Measurements from ENCODE around the gene PRXL2A.

Gene PRXL2A

DNA sequence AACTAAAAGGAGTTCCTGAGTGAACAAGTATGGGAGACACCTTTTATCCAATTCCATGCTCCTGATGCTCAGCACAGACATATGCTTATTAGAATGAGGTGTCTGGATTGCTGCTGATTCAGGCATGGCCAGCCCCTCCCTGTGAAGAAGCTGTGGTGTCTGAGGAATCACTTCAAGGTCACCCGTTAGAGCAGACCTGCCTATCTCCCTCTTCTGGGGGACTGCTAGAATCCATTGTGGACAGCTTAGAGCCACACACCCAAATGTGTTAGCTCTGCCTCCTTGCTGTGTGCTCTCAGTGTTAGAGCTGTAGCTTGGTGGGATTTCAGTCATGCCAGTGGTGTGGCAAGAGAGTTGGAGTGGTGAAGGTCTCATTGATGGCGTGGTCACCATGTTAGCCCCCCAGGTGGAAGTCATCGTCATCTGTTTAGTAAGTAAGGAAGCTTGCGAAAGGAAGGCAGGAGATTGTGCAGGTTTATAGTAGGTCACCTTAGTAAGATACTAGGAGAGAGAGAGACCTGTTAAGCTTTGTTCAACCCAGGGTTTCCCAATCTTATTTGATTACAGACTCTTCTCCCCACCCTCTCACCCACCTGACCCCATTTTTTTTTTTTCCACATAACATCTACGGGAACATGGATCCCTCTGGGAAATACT lies 12.8 kb downstream of the PRXL2A start:
- Histone ChIP-seq H3K4me1 (ENCODE audit: control insufficient read depth, insufficient read depth, low read length) (0 out of 2 replicates have a peak, but pooled peaks cover 2% of the 10 kb centered on the region), H3K9me3 (ENCODE audit: control insufficient read depth, insufficient read depth, low read length) (no peaks in the 10 kb centered on the region), H3K27ac (ENCODE audit: low read length) (no peak overlapping the region), H3K27me3 (ENCODE audit: control insufficient read depth, insufficient read depth, low read length) (no peaks in the 10 kb centered on the region), H3K36me3 (ENCODE audit: control insufficient read depth, insufficient read depth, low read length) (peaks cover 10% of the 10 kb centered on the region; the same call in 1 of the 2 replicates), H3K4me3 (ENCODE audit: low read length) (no peak overlapping the region)
- WGBS (ENCODE audit: insufficient coverage, insufficient read length), result no CpG with 5 or more reads among the region's 5 CpGs
- DNase-seq (ENCODE audit: low read depth, low spot score), result no peak

DNA sequence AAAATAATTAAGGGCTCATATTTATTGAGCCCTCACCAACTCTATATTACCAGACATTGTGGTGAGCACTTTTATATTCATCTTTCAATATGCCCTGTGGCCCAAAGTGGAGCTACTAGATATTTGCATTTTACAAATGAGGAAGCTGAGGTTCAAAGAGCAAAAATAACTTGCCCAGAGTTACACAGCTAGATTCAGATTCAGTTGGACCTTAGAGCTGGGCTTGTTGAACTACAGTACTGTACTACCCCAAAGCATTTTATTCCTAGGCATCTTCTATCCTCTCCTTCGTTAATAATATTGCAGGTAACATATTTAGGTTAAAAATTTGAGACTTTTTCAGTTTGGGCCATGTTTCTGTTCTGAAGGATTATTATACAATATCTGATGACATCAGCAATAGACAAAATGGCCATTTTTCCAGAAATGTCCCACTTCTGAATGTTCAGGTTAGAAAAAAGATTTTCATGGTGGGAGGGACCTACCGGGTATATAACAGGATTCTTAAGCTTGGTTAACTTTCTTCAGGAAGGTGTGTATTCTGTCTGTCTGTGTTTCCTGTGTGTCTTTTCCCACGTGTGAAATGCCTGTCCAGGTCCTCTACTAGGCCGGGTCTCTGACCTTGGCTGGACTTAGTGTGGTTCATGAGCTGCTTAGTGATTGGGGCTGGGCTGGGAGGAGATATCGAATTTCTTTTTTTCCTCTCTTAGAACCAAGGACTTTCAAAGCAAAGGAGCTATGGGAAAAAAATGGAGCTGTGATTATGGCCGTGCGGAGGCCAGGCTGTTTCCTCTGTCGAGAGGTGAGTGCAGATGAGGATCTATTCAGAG lies 13.6 kb downstream of the PRXL2A start:
- Histone ChIP-seq H3K27ac (ENCODE audit: low read length) (no peak overlapping the region), H3K4me3 (ENCODE audit: low read length) (no peak overlapping the region), H3K27me3 (ENCODE audit: control insufficient read depth, insufficient read depth, low read length) (no peaks in the 10 kb centered on the region), H3K9me3 (ENCODE audit: control insufficient read depth, insufficient read depth, low read length) (no peaks in the 10 kb centered on the region), H3K4me1 (ENCODE audit: control insufficient read depth, insufficient read depth, low read length) (0 out of 2 replicates have a peak, but pooled peaks cover 2% of the 10 kb centered on the region), H3K36me3 (ENCODE audit: control insufficient read depth, insufficient read depth, low read length) (peaks cover 10% of the 10 kb centered on the region; the same call in 1 of the 2 replicates)
- WGBS (ENCODE audit: insufficient coverage, insufficient read length), result no CpG with 5 or more reads among the region's 8 CpGs
- no peak for DNase-seq (ENCODE audit: low read depth, low spot score)

DNA sequence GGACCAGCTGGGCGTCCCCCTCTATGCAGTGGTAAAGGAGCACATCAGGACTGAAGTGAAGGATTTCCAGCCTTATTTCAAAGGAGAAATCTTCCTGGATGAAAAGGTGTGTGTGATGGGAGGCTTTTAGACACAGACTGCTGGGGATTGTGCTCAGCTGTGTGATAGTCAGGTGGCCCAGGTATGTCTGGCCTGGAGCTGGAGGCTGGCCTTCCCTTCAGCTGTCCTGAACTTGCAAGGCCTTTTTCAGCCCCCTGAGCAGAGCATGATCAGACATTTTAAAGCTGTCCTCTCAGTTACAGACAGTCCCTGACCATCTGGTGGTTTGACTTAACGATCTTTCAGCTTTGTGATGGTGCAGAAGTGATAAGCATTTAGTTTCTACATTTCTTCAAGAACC lies 17.6 kb downstream of the PRXL2A start:
- Histone ChIP-seq H3K9me3 (ENCODE audit: control insufficient read depth, insufficient read depth, low read length) (no peaks in the 10 kb centered on the region), H3K4me1 (ENCODE audit: control insufficient read depth, insufficient read depth, low read length) (no peaks in the 10 kb centered on the region), H3K27ac (ENCODE audit: low read length) (no peak overlapping the region), H3K4me3 (ENCODE audit: low read length) (no peak overlapping the region), H3K36me3 (ENCODE audit: control insufficient read depth, insufficient read depth, low read length) (peaks cover 13% of the 10 kb centered on the region; the same call in 1 of the 2 replicates), H3K27me3 (ENCODE audit: control insufficient read depth, insufficient read depth, low read length) (no peaks in the 10 kb centered on the region)
- WGBS (ENCODE audit: insufficient coverage, insufficient read length), result no CpG with 5 or more reads among the region's 2 CpGs
- DNase-seq (ENCODE audit: low read depth, low spot score), result no peak

DNA sequence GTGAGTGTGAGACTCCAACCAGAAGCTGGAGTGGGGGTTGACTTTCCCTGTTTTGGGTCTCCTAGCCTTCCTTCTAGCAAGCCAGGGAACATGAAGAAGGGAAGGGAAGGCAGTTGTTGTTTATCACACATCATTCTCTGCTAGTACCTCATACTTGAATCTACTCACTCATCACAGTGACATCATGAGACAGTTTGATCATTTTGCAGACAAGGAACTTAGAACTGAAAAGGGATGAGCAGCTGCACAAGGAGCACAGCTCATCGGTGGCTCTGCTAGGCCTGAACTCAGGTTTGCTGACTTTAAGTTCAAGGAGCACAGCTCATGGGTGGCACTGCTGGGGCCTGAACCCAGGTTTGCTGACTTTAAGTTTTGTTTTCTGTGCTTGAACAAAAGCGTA lies 19.2 kb downstream of the PRXL2A start:
- H3K36me3 ChIP-seq (ENCODE audit: control insufficient read depth, insufficient read depth, low read length), result peaks cover 12% of the 10 kb centered on the region; the same call in 1 of the 2 replicates
- H3K4me3 ChIP-seq (ENCODE audit: low read length), result no peak overlapping the region
- H3K9me3 ChIP-seq (ENCODE audit: control insufficient read depth, insufficient read depth, low read length), result no peaks in the 10 kb centered on the region
- H3K27me3 ChIP-seq (ENCODE audit: control insufficient read depth, insufficient read depth, low read length), result no peaks in the 10 kb centered on the region
- no peak overlapping the region for H3K27ac ChIP-seq (ENCODE audit: low read length)
- WGBS (ENCODE audit: insufficient coverage, insufficient read length), result no CpG with 5 or more reads among the region's 2 CpGs
- no peak for DNase-seq (ENCODE audit: low read depth, low spot score)
- no peaks in the 10 kb centered on the region for H3K4me1 ChIP-seq (ENCODE audit: control insufficient read depth, insufficient read depth, low read length)

DNA sequence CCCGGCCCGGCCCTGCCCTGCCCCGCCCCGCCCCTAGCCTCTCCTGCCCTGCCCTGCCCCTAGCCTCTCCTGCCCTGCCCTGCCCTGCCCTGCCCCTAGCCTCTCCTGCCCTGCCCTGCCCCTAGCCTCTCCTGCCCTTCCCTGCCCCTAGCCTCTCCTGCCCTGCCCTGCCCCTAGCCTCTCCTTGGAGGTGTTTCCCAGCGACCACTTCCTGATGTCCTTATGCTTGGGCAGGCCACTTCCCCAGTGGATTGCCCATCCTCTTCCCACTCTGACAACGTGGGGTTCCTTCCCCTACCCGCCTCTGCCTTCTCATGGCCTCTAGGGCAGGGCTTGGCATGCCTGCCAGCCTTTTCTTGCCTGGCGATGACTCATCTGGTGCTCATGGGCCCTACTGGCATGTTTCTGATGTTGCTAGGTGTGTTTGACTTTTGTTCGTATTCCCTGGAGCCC lies 21.2 kb downstream of the PRXL2A start:
- Histone ChIP-seq H3K27ac (ENCODE audit: low read length) (no peak overlapping the region), H3K9me3 (ENCODE audit: control insufficient read depth, insufficient read depth, low read length) (no peaks in the 10 kb centered on the region), H3K36me3 (ENCODE audit: control insufficient read depth, insufficient read depth, low read length) (peaks cover 5% of the 10 kb centered on the region; the same call in 1 of the 2 replicates), H3K4me1 (ENCODE audit: control insufficient read depth, insufficient read depth, low read length) (no peaks in the 10 kb centered on the region), H3K4me3 (ENCODE audit: low read length) (no peak overlapping the region), H3K27me3 (ENCODE audit: control insufficient read depth, insufficient read depth, low read length) (no peaks in the 10 kb centered on the region)
- no CpG with 5 or more reads among the region's 9 CpGs for WGBS (ENCODE audit: insufficient coverage, insufficient read length)
- DNase-seq (ENCODE audit: low read depth, low spot score), result no peak

DNA sequence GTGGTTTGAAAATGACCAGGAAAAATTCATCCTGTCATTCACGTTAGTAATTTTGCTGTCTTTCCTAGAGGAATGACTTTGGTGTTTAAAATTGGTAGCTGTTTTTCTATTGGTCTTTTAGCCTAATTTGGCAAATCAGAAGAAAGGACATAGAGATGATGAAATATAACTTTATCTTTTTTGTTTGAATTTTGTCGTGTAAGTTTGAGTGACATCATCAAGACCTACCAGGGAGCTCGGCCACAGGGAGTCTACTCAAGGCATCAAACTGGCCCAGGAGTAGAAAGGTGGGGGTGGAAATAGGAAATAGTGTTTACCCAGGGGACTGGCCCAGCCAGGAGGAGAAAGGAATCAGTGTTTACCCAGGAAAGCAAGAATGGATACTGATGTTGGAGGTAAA lies 24.8 kb downstream of the PRXL2A start:
- Histone ChIP-seq H3K4me1 (ENCODE audit: control insufficient read depth, insufficient read depth, low read length) (no peaks in the 10 kb centered on the region), H3K36me3 (ENCODE audit: control insufficient read depth, insufficient read depth, low read length) (peaks cover 4% of the 10 kb centered on the region; the same call in 1 of the 2 replicates), H3K27ac (ENCODE audit: low read length) (no peak overlapping the region), H3K9me3 (ENCODE audit: control insufficient read depth, insufficient read depth, low read length) (no peaks in the 10 kb centered on the region), H3K27me3 (ENCODE audit: control insufficient read depth, insufficient read depth, low read length) (no peaks in the 10 kb centered on the region), H3K4me3 (ENCODE audit: low read length) (no peak overlapping the region)
- WGBS (ENCODE audit: insufficient coverage, insufficient read length), result 100% methylated on average over 1 of the region's 3 CpGs
- no peak for DNase-seq (ENCODE audit: low read depth, low spot score)

DNA sequence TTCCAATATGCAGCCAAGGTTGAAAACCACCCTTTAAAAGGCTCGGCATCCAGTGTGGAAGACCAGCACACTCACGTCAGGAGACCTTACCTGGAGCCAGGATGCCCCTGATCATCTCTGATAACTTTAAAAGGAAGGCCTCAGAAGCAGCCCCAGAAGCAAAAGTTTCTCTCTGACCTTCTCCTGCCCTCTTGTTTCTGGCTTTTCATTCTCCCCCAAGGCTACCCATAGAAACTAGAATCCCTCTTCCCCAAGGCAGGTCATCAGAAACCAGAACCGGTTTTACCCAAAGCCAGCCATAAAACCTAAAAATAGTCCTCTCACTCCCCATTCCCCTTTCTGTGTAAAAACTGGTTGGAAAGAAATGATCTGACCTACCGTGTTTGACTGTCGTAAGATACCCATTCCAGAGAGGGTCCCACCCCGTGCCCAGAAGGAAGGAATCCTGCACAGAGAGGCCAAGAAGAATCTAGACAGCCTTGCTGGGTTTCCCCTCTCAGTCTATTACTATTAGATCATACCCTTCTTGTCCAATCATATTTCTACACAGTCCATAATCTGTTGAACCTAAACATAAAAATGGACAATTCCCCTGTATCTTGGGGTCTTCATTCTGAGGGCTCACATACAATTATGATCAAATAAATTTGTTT lies 28.2 kb downstream of the PRXL2A start:
- DNase-seq (ENCODE audit: low read depth, low spot score), result no peak
- no CpG with 5 or more reads among the region's 6 CpGs for WGBS (ENCODE audit: insufficient coverage, insufficient read length)
- Histone ChIP-seq H3K4me1 (ENCODE audit: control insufficient read depth, insufficient read depth, low read length) (no peaks in the 10 kb centered on the region), H3K4me3 (ENCODE audit: low read length) (no peak overlapping the region), H3K27ac (ENCODE audit: low read length) (no peak overlapping the region), H3K36me3 (ENCODE audit: control insufficient read depth, insufficient read depth, low read length) (no peaks in the 10 kb centered on the region), H3K9me3 (ENCODE audit: control insufficient read depth, insufficient read depth, low read length) (no peaks in the 10 kb centered on the region), H3K27me3 (ENCODE audit: control insufficient read depth, insufficient read depth, low read length) (no peaks in the 10 kb centered on the region)

DNA sequence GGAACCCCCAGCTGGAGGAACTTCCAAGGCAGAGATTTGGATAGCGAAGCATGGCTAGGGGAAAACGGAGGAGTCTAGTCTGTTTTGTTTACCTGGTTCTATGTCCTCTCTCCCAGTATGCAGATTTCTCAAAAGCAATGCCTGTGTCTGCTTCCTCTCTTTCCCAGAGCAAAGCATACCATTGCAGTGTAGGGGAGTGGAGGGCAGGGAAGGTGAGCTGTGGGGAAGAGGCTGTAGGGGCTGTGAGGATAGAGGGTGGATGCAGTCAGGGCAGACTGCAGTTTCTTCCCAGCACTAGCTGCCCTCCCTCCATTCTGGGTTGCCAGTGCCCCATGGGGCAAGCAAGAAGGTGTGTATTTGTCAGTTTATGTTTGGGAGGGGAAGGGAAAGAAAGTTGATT lies 28.9 kb downstream of the PRXL2A start:
- Histone ChIP-seq H3K9me3 (ENCODE audit: control insufficient read depth, insufficient read depth, low read length) (no peaks in the 10 kb centered on the region), H3K36me3 (ENCODE audit: control insufficient read depth, insufficient read depth, low read length) (no peaks in the 10 kb centered on the region), H3K27me3 (ENCODE audit: control insufficient read depth, insufficient read depth, low read length) (no peaks in the 10 kb centered on the region), H3K27ac (ENCODE audit: low read length) (no peak overlapping the region), H3K4me1 (ENCODE audit: control insufficient read depth, insufficient read depth, low read length) (no peaks in the 10 kb centered on the region), H3K4me3 (ENCODE audit: low read length) (no peak overlapping the region)
- no CpG with 5 or more reads among the region's 2 CpGs for WGBS (ENCODE audit: insufficient coverage, insufficient read length)
- no peak for DNase-seq (ENCODE audit: low read depth, low spot score)

DNA sequence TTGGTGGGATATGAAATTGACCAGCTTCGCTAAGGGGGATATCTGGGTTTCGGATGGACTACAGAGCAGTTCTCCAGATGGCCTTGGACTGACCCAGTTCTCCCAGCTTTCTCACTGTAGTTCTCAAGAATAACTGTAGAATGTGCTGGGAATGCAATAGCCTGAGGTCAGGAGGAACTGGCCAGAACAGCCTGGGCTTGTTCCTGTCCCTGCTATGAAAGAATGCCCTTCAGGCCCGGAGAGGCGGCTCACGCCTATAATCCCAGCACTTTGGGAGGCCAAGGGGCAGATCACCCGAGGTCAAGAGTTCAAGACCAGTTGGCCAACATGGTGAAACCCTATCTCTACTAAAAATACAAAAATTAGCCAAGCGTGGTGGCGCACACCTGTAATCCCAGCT lies 33.5 kb downstream of the PRXL2A start:
- no peak for DNase-seq (ENCODE audit: low read depth, low spot score)
- no peak overlapping the region for H3K27ac ChIP-seq (ENCODE audit: low read length)
- H3K36me3 ChIP-seq (ENCODE audit: control insufficient read depth, insufficient read depth, low read length), result no peaks in the 10 kb centered on the region
- WGBS (ENCODE audit: insufficient coverage, insufficient read length), result no CpG with 5 or more reads among the region's 8 CpGs
- no peaks in the 10 kb centered on the region for H3K27me3 ChIP-seq (ENCODE audit: control insufficient read depth, insufficient read depth, low read length)
- no peaks in the 10 kb centered on the region for H3K4me1 ChIP-seq (ENCODE audit: control insufficient read depth, insufficient read depth, low read length)
- H3K4me3 ChIP-seq (ENCODE audit: low read length), result no peak overlapping the region
- no peaks in the 10 kb centered on the region for H3K9me3 ChIP-seq (ENCODE audit: control insufficient read depth, insufficient read depth, low read length)

DNA sequence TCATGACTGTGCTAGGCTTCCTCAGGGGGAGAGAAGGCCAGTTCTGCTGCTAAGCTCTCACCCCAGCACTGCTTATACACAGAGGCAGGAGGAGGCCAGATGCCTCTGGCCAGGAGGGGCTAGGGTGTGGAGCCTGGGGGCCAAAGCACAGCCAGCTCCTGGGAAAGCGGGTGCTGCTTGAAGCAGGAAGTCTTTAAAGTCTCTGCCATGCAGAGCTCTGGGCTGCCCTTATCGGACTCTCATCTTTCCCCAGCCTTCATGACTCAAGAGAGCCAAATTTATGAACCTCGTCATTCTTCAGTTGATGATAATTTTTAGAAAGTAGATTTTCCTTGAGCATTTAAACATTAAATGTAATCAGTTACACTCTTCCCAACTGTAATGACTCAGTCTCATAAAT lies 34.5 kb downstream of the PRXL2A start:
- no peaks in the 10 kb centered on the region for H3K9me3 ChIP-seq (ENCODE audit: control insufficient read depth, insufficient read depth, low read length)
- no peaks in the 10 kb centered on the region for H3K4me1 ChIP-seq (ENCODE audit: control insufficient read depth, insufficient read depth, low read length)
- H3K36me3 ChIP-seq (ENCODE audit: control insufficient read depth, insufficient read depth, low read length), result no peaks in the 10 kb centered on the region
- WGBS (ENCODE audit: insufficient coverage, insufficient read length), result no CpG with 5 or more reads among the region's 3 CpGs
- no peaks in the 10 kb centered on the region for H3K27me3 ChIP-seq (ENCODE audit: control insufficient read depth, insufficient read depth, low read length)
- no peak overlapping the region for H3K4me3 ChIP-seq (ENCODE audit: low read length)
- no peak for DNase-seq (ENCODE audit: low read depth, low spot score)
- H3K27ac ChIP-seq (ENCODE audit: low read length), result no peak overlapping the region
